ENCODE data around the gene SYNE2.

- TF ChIP-seq CTCF (conservative IDR thresholded peaks at IDR 0.05; ENCODE audit: low read length) (no peak), EZH2phosphoT487 (IDR thresholded peaks at IDR 0.05; ENCODE audit: borderline replicate concordance, low read depth, low read length) (no peak)
Observed at GRCh38 chr14:64217834-64218233, 365.0 kb downstream of the SYNE2 start.
